ENCODE results near the gene HTD2.

DNA sequence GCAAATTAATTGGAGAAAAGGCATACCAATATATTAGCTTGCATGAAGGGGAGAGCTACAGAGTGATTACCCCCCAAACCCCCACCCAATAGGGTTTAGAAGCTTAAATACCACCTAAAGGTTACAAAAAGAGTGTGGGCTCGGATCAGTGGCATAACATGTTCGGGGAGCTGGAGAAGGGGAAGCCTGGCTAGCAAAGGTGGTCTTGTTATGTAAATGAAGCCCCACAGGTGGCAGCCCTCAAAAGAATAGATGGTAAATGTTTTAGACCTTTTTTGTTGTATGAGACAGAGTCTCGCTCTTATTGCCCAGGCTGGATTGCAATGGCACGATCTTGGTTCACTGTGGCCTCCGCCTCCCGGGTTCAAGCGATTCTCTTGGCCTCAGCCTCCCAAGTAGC lies 15.5 kb downstream of the HTD2 start:
- no peak for TF ChIP-seq EZH2phosphoT487 (IDR thresholded peaks at IDR 0.05; ENCODE audit: low read depth)
- TF ChIP-seq, protein P1, sequence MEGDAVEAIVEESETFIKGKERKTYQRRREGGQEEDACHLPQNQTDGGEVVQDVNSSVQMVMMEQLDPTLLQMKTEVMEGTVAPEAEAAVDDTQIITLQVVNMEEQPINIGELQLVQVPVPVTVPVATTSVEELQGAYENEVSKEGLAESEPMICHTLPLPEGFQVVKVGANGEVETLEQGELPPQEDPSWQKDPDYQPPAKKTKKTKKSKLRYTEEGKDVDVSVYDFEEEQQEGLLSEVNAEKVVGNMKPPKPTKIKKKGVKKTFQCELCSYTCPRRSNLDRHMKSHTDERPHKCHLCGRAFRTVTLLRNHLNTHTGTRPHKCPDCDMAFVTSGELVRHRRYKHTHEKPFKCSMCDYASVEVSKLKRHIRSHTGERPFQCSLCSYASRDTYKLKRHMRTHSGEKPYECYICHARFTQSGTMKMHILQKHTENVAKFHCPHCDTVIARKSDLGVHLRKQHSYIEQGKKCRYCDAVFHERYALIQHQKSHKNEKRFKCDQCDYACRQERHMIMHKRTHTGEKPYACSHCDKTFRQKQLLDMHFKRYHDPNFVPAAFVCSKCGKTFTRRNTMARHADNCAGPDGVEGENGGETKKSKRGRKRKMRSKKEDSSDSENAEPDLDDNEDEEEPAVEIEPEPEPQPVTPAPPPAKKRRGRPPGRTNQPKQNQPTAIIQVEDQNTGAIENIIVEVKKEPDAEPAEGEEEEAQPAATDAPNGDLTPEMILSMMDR (IDR thresholded peaks at IDR 0.05; ENCODE audit: low read depth, low read length), result no peak
